Esophagus muscularis mucosa (tissue), 4 donors: ENCODE data around the gene SOX21. TPM values are rescaled to one million over a fixed set of nuclear protein-coding genes. Genes with fewer than 3 reads are reported as not detected.

Source experiments
- DNase-seq: peaks from one replicate; pipeline ENCODE4 v3.0.0-alpha.2; 2017; ENCODE audit errors: extremely low spot score
- H3K27ac ChIP-seq, 4 donors: fragments of 200-600 bp; sonication (generic); replicated peaks in 1 of 4; 1 replicate in 3 of 4; 2 replicates in 1 of 4; pipeline ENCODE4 v1.5.1; 2016 to 2019; ENCODE audit warnings: mild to moderate bottlenecking in 1 of 4
- H3K27me3 ChIP-seq, 4 donors: fragments of 200-600 bp; sonication (generic); one replicate each; pipeline versions ENCODE4 v1.5.1 to v1.6.0; 2016 to 2019
- H3K36me3 ChIP-seq, 4 donors: fragments of 200-600 bp; sonication (generic); one replicate each; pipeline ENCODE4 v1.5.1; 2016 to 2019
- H3K4me1 ChIP-seq, 4 donors: fragments of 200-600 bp; sonication (generic); one replicate each; pipeline ENCODE4 v1.5.1; 2016 to 2019
- H3K4me3 ChIP-seq, 4 donors: fragments of 200-600 bp; sonication (generic); 1 replicate in 2 of 4; 2 replicates in 2 of 4; pipeline ENCODE4 v1.5.1; 2016 to 2019; ENCODE audit warnings: mild to moderate bottlenecking in 4 of 4, moderate library complexity in 1 of 4
- H3K9me3 ChIP-seq, 4 donors: fragments of 200-600 bp; sonication (generic); 1 replicate in 3 of 4; 2 replicates in 1 of 4; pipeline ENCODE4 v1.5.1; 2016 to 2019
- CTCF ChIP-seq, 3 experiments: fragments of 200-600 bp in 2 of 3; fragments of 450-650 bp in 1 of 3; sonication (generic) in 2 of 3; IDR thresholded peaks; one replicate each; pipeline ENCODE4 v1.5.1; 2017 to 2019; ENCODE audit warnings: antibody characterized with exemption in 3 of 3, mild to moderate bottlenecking in 2 of 3, moderate library complexity in 1 of 3
- EP300 ChIP-seq: sonication (generic); formaldehyde crosslinking; IDR thresholded peaks from one replicate; pipeline ENCODE4 v1.6.1; 2017; ENCODE audit warnings: antibody characterized with exemption
- POLR2A ChIP-seq: fragments of 450-650 bp; IDR thresholded peaks from one replicate; pipeline ENCODE4 v1.6.1; 2017; ENCODE audit warnings: antibody characterized with exemption, moderate library complexity, mild to moderate bottlenecking, low read depth
- POLR2AphosphoS5 ChIP-seq, 2 donors: sonication (generic); formaldehyde crosslinking; IDR thresholded peaks; one replicate each; pipeline ENCODE4 v1.6.1; 2017; ENCODE audit warnings: antibody characterized with exemption in 2 of 2
- WGBS: methylation state at CpG from one replicate; pipeline ENCODE4 v1.1.5; 2018; 5-methylcytosine and 5-hydroxymethylcytosine counted together
- intact Hi-C: fragments of 100-400 bp; cut with DNase I; formaldehyde crosslinking; loops from one replicate; pipeline ENCODE4 v1.15.1; 2023
- total RNA-seq, 4 donors: library from RNA; depleted of rRNA; stranded (reverse); fragments of >200 nt; gene quantifications; one replicate each; pipeline versions ENCODE4 v1.1.0 to v1.2.1, GENCODE V29; 2016

Gene SOX21
- total RNA-seq, 4 donors from 2014 or later: not detected

DNA sequence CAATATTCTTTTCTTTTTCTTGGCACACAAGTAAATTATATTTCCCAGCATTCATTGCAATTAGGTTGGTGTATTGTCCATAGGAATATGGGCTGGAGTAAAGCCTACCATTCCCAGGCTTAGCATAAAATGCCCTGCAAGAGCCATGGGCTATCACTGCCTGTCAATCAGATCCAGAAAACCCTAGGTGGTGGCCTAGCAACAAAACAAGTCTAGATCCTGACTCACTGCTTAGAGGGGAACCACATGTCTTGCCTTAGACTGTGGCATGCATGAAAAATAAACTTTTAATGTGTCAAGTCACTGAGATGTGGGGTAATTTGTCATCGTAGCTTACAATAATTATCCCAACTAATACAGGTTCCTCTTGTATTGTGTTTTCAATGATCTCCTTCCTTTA lies 16.2 kb downstream of the SOX21 start:
- intact Hi-C loops: no loop called here
- Histone ChIP-seq H3K27me3 (peaks cover 0 to 44% (median 6%) of the 10 kb centered on the region in 4 donors), H3K4me3 (no peak overlapping the region), H3K27ac (no peak overlapping the region), H3K4me1 (no peaks in the 10 kb centered on the region), H3K9me3 (no peaks in the 10 kb centered on the region), H3K36me3 (no peaks in the 10 kb centered on the region)
- DNase-seq: peak; percentile 7
- TF ChIP-seq EP300 (no peak), POLR2AphosphoS5 (IDR thresholded peaks at IDR 0.05) (no peak), POLR2A (no peak), CTCF (IDR thresholded peaks at IDR 0.05) (no peak)
- 88% methylated on average over 1 of the region's 1 CpG for WGBS

DNA sequence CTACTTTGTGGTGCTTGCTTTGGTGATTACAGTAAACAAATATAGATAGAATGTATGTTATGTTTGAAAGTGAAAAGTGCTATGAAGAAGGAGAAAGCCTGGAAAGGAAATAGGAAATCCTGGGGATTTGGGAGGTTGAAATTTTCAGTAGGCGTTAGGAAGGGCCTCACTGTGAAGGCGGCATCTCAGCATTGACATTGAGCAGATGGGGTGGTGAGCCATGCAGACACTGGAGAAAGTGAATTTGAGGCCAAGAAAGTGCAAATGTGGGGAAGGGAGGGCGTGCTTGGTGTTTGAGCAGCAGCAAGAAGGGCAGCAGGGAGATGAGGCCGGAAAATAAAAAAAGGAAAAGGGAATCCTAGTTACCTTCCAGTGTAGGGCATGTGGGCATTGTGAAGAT lies 20.3 kb downstream of the SOX21 start:
- Histone ChIP-seq H3K27ac (no peak overlapping the region), H3K4me3 (no peak overlapping the region), H3K4me1 (no peaks in the 10 kb centered on the region), H3K27me3 (peaks cover 0 to 2% (median 0%) of the 10 kb centered on the region in 4 donors), H3K9me3 (no peaks in the 10 kb centered on the region), H3K36me3 (no peaks in the 10 kb centered on the region)
- TF ChIP-seq CTCF (IDR thresholded peaks at IDR 0.05) (no peak), POLR2A (no peak), POLR2AphosphoS5 (IDR thresholded peaks at IDR 0.05) (no peak), EP300 (no peak)
- 74% methylated on average over 4 of the region's 4 CpGs for WGBS
- DNase-seq: no peak
- intact Hi-C loops: no loop called here

DNA sequence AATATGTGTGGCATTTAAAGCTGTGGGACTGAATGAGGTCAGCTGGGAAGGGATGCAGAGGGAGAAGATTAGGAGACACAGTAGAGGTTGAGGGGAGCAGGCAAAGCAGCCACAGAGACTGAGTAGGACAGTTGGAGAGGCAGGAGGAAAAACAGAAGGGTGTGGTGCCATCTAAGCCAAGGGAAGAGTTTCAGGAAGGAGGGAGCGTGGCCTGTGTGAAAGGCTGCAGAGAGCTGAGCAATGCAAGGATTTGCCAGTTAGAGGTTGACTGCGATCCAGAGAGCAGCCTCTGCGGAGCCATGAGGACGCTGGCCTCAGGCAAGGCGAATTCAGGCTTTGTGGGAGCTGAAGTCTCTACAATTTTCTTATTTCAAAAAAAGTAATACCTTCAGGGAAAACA lies 28.9 kb downstream of the SOX21 start:
- WGBS: 66% methylated on average over 5 of the region's 5 CpGs
- Histone ChIP-seq H3K9me3 (no peaks in the 10 kb centered on the region), H3K4me3 (no peak overlapping the region), H3K27me3 (peaks cover 0 to 15% (median 0%) of the 10 kb centered on the region in 4 donors), H3K36me3 (no peaks in the 10 kb centered on the region), H3K4me1 (no peaks in the 10 kb centered on the region), H3K27ac (no peak overlapping the region)
- TF ChIP-seq POLR2AphosphoS5 (IDR thresholded peaks at IDR 0.05): no peak
- no peak for TF ChIP-seq EP300
- no peak for TF ChIP-seq CTCF (IDR thresholded peaks at IDR 0.05)
- no peak for TF ChIP-seq POLR2A
- DNase-seq: no peak
- intact Hi-C loops: no loop called here

- peaks cover 0 to 21% (median 0%) of the 10 kb centered on the region in 4 donors for H3K27me3 ChIP-seq
- H3K36me3 ChIP-seq: no peaks in the 10 kb centered on the region
- no peak for DNase-seq
- H3K4me1 ChIP-seq: no peaks in the 10 kb centered on the region
- no peak for TF ChIP-seq POLR2A
- TF ChIP-seq CTCF (IDR thresholded peaks at IDR 0.05): no peak
- no peak for TF ChIP-seq POLR2AphosphoS5 (IDR thresholded peaks at IDR 0.05)
- no peak for TF ChIP-seq EP300
- 85% methylated on average over 2 of the region's 2 CpGs for WGBS
- intact Hi-C loops: no loop called here
- no peaks in the 10 kb centered on the region for H3K9me3 ChIP-seq
- H3K27ac ChIP-seq: no peak overlapping the region
- H3K4me3 ChIP-seq: no peak overlapping the region
Observed at GRCh38 chr13:94682229-94682628, 30.1 kb downstream of the SOX21 start.

GRCh38 chr13:94679614-94680013 lies 32.7 kb downstream of the SOX21 start:
- H3K4me1 ChIP-seq: no peaks in the 10 kb centered on the region
- no peak overlapping the region for H3K4me3 ChIP-seq
- no peaks in the 10 kb centered on the region for H3K36me3 ChIP-seq
- WGBS: 80% methylated on average over 6 of the region's 6 CpGs
- no peak overlapping the region for H3K27ac ChIP-seq
- intact Hi-C loops: no loop called here
- TF ChIP-seq CTCF (IDR thresholded peaks at IDR 0.05) (no peak), POLR2AphosphoS5 (IDR thresholded peaks at IDR 0.05) (no peak)
- DNase-seq: no peak
- peaks cover 0 to 24% (median 0%) of the 10 kb centered on the region in 4 donors for H3K27me3 ChIP-seq
- no peaks in the 10 kb centered on the region for H3K9me3 ChIP-seq
